ENCODE measurements around the gene RABEP2.
"Not testable (repeated sequence)": the region's sequence is repeated elsewhere in the genome, so short reads cannot be mapped to it uniquely, and the experiment has no call there.

The RABEP2 gene

DNA sequence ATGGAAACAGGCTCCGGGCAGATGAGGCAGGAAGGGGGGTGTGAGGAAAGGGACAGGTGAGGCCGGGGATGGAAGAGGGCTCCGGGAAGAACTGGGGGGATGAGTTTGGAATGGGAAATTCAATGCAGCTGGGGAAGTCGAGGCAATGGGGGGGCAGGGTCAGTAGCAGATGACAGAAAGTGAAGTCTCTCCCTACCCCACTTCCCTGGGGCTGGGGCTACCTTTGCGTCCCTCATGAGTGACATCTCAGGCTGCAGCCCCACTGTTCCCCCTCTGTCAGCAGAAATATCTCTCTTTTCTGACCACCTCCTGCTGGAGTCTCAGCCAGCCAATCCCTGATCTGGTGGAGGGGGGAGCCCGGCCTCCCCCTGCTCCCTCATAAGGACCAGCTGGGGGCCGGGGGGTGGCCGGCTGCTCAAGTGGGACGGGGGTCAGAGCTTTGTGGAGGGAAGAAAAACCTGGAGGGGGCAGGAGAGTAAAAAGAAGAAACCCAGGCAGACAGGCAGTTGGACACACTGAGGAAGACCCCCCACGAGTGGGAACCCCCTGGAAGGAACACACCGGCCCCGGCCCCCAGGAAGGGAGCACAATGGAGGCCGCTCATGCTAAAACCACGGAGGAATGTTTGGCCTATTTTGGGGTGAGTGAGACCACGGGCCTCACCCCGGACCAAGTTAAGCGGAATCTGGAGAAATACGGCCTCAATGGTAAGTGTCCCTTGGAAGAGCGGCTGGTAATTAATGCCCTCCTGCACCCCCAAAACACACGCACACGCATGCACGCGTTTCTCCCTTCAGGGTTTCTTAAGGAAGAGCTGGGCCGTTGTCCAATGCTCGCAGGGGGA lies 46.7 kb downstream of the RABEP2 start, which contains the start of gene ATP2A1:
TSS of gene ATP2A1 (plus strand) at position 406 of the 844 bp plus-strand sequence. CDS start at position 590, 184 bp downstream.
- DNase-seq (ENCODE audit: low read depth), result no peak

GRCh38 chr16:28877655-28878000 lies 47.4 kb downstream of the RABEP2 start:
- no peak for DNase-seq (ENCODE audit: low read depth)

GRCh38 chr16:28876973-28877654 lies 47.9 kb downstream of the RABEP2 start:
- no peak for DNase-seq (ENCODE audit: low read depth)

GRCh38 chr16:28876019-28876659 lies 48.9 kb downstream of the RABEP2 start:
- no peak for DNase-seq (ENCODE audit: low read depth)

DNA sequence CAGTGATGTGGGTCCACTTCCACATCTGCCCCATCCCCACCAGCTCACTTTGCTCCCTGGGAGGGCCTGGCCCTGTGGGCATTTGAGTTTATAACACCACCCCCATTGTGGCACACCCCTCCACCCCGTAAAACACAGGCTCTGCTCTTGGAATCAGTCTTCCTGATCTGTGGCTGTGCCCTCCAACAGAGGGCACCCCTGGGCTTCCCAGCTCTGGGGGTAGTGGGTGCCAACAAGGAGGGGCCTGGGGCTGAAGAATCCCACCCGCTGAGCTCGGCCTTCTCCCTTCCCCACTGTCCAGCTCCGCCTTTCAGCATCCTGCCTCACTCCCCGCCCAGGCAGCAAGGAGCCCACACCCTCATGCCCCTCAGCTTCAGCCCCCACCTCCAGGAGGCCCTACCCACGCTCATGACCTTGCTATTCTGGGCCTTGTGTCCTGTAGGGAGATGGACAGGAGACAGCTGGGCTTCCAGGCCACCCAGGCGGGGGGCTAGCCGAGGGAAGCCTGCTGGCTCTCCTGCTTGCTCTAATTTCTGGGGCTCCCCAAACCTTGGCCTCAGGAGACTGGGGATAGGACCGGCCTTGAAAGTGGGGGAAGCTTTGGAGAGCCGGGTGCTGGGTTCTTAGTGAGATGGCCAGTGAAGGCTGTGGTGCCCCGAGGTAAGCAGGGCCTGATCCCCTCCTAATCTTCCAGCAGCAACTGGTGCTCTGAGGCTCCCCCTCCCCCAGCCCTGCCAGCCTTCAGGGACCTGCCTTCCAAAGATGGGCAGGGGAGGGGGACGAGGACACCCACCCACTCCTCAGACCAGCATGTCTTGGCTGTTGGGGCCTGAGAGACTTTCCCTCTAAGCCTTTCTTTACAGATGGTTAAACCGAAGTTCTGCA lies 49.7 kb downstream of the RABEP2 start:
- no peak for DNase-seq (ENCODE audit: low read depth)

- DNase-seq (ENCODE audit: low read depth), result no peak
These were observed 50.6 kb downstream of the RABEP2 start for GRCh38 chr16:28874406-28874805.

- DNase-seq (ENCODE audit: low read depth), result no peak
These were observed 51.4 kb downstream of the RABEP2 start for GRCh38 chr16:28873543-28874201.

DNA sequence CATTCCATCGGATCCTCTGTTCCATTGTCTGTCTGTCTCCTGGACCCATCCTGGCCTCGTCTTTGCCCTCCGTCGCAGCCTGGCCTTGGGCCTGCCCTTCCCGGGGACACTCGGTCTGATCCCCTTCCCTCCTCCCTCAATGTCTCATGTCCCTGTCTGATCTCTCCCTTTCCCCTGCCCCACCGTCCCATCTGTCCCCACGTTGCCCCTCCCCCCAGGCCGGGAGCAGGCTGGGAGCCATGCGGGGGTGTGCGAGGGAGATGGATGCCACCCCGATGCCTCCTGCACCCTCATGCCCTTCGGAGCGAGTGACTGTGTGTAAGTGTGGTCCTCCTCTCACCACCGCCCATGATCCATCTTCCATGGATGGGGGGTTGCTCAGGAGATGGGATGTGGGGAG lies 52.1 kb downstream of the RABEP2 start:
- no peak for DNase-seq (ENCODE audit: low read depth)

DNA sequence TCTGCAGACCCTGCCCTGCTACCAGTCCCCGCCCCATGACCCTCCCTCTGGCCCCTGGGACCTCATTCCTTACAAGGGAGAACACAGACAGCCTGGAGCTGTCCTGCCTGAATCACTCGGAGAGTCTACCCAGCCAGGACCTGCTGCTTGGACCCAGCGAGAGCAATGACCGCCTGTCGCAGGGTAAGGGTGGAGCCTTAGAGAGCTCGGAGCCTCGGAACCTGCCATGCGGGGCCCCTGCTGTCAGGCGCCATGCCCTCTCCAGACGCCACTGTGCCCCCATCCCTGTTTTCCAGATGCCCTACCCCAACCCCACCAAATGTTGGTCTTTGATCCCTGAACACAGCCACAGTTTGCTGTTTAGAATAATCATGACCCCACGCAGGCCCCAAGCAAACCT lies 55.8 kb downstream of the RABEP2 start:
- no peak for DNase-seq (ENCODE audit: low read depth)

DNA sequence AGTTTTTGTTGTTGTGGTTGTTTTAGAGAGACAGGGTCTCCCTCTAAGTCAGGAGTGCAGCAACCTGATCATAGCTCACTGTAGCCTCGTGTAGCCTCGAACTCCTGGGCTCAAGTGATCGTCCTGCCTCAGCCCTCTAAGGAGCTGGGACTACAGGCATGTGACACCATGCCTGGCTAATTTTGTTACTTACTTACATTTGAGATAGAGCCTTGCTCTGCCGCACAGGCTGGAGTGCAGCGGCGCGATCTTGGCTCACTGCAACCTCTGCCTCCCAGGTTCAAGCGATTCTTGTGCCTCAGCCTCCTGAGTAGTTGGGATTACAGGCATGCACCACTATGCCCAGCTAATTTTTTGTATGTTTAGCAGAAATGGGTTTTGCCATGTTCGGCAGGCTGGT lies 57.4 kb downstream of the RABEP2 start:
- DNase-seq (ENCODE audit: low read depth), result not testable (repeated sequence)

DNA sequence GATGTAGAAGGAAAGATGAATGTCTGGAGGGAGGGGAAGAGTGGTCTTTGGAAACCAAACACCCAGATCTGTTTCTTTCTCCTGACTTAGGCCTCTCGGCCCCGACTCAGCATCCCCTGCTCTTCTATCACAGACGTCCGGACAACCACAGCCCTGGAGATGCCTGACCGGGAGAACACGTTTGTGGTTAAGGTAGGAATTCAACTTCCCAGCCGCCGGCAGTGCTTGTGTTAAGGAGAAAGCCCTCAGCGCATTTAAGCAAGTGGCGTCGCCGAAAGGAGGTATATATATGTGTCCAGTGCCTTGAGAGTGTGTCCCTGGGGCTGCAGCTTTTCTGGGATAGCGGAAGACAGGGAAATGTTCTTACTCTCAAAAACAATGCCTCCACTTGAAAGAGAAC lies 57.8 kb downstream of the RABEP2 start:
- no peak for DNase-seq (ENCODE audit: low read depth)

DNA sequence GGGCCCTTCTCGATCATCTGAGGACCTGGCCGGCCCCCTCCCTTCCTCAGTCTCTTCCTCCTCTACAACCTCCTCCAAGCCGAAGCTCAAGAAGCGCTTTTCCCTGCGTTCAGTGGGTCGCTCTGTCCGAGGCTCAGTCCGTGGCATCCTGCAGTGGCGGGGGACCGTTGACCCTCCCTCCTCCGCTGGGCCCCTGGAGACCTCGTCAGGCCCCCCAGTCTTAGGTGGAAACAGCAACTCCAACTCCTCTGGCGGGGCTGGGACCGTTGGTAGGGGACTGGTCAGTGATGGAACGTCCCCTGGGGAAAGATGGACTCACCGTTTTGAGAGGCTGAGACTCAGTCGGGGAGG lies 58.6 kb downstream of the RABEP2 start:
- DNase-seq (ENCODE audit: low read depth), result no peak

GRCh38 chr16:28865722-28866453 lies 59.1 kb downstream of the RABEP2 start:
- DNase-seq (ENCODE audit: low read depth), result no peak

DNA sequence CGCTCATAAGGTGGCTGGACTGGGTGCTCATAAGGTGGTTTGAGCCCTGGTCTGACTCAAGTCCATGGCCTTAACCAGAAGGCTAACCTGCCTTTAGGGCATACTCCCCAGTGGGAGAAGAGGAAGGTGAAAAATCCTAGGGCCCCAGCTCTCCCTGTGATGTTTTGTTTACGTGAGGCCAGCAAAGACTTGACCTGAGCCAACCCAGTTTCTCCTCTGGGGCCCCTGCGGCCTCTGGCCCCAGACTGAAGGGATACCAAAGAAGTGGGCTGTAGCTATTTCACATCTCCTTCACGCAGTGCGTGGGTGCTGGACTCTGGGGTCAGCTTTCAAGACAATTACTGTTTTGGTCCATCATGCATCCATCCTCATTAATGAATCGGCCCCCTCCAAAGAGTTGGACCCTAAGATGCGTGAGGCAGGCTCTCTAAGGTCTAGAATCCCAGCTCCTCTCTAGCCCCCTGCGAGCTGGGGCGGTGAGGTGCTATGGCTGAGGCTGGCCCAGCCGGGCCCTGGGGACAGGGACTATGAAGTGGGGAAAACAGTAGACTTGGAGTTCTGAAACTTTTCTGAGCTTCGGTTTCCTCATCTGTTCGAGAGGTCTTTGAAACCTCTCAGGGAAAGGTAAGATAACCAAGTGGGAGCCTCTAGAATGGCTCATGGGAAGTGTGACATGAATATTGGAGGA lies 59.9 kb downstream of the RABEP2 start:
- no peak for DNase-seq (ENCODE audit: low read depth)

- no peak for DNase-seq (ENCODE audit: low read depth)
These were observed 60.9 kb downstream of the RABEP2 start for GRCh38 chr16:28863929-28864793.

GRCh38 chr16:28859326-28859725 lies 65.7 kb downstream of the RABEP2 start:
- no peak for DNase-seq (ENCODE audit: low read depth)

- DNase-seq (ENCODE audit: low read depth), result no peak
These were observed 66.6 kb downstream of the RABEP2 start for GRCh38 chr16:28858421-28858820.
